LNCAP (cell line): ENCODE data around the gene NHLRC3.
A peak's percentile ranks its signal among the peaks of the same experiment; 100 is the strongest.

Experiments used
- CTCF ChIP-seq: fragments of 450-650 bp; IDR thresholded peaks from 2 replicates; pipeline ENCODE4 v1.5.1; 2017; ENCODE audit warnings: mild to moderate bottlenecking

Gene NHLRC3

DNA sequence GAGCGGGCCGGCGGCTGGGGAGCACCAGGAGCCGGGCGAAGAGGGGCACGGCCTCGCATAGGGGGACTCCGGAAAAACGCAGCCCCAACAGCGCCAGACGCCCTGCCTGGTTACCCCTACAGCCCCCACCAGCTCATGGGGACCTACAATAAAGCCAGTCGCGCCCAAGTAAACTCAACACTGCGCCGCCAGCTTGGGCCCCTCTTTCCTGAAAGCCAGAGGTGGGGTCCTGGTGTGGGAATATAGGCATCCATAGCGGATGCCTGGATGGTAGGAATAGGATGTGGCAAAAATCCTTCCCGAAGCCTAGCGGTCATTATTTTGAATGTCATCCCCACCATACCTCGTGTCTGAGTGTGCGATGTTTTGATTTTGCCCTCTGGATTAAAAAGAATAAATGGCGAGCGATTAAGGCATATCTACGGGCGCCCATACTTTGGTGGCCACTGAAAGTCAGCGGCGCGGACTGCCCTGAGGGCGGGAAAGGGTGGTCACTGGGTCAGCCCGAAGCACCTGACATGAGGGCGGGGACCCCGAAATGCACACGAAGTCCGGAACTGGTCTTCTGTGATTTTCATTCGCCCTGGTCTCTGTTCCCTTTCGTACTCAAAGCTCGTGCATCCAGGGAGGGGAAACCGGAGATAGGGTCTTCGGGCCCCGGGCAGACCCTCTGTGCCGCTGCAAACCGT lies at the start of gene NHLRC3, which contains the start of gene PROSER1:
TSS of gene NHLRC3 (plus strand) at position 577 of the 689 bp plus-strand sequence. CDS start 184 bp downstream, outside the sequence.
TSS of gene PROSER1 (minus strand) at position 210 of the 689 bp plus-strand sequence. CDS start 847 bp downstream, outside the sequence.
- no peak for TF ChIP-seq CTCF

DNA sequence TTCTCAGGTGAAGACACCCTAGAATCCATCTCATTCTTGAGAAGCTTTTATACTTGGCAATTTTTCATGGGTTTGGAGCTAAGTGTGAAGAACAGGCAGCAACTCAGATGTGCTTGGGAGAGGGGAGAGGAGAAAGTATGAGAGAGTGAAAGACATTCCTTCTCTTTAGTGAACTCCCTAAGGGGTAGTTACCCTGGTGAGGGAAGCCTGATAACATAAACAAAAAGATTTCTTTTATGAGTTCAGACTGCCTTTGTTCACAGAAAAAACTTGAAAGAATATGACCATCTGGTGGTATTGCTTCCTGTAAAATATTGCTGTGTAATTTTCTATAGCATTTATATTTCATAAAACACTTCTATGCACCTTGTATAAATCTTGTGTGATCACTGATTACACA lies 47.6 kb upstream of the NHLRC3 start, which contains the start of gene STOML3:
TSS of gene STOML3 (minus strand) at position 139 of the 400 bp plus-strand sequence. CDS start at position 29, 110 bp downstream.
- no peak for TF ChIP-seq CTCF

GRCh38 chr13:38993381-38993780 lies 44.9 kb upstream of the NHLRC3 start:
- TF ChIP-seq CTCF, result no peak

- TF ChIP-seq CTCF, result no peak
Observed at GRCh38 chr13:38998739-38999138, 39.5 kb upstream of the NHLRC3 start.

GRCh38 chr13:39012608-39013007 lies 25.6 kb upstream of the NHLRC3 start:
- peak; percentile 15; the same call in 1 of the 2 replicates for TF ChIP-seq CTCF

DNA sequence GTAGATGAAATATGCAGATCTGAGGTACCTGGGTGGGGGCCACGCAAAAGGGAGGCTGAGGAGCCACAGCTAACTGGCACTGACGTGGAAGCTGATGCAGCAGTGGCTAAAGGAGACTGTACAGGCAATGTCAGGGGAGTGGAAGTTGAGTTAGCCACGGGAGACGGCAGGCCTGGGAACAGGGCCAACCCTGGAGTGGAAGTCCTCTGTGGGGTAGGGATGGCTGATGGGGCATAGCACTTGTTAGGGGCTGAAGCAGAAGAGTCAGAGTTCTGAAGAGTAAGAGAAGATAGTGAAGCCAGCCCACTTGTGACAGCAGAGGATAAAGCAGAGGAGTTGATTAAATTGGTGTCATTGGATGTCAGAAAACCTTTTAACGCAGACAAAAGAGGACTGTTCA lies 24.8 kb upstream of the NHLRC3 start:
- TF ChIP-seq CTCF, result no peak

DNA sequence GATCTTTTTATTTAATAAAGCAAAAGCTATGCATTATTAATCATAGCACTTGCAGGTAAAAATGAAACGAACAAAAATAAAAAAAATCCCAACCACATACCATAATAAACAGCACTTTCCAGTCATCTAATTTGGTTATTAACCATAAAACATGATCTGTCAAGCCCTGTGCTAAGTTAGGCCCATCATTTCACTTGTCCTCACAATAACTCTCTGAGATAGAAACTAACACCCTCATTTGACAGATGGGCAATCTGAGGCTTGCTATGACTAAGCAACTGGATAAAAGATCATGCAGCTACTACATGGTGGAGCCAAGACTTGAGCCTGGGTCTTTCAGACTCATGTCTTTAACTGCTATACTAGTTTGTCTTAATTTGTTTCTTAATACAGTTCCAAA lies 22.2 kb upstream of the NHLRC3 start:
- no peak for TF ChIP-seq CTCF

- peak; percentile 57 for TF ChIP-seq CTCF
Observed at GRCh38 chr13:39016787-39017186, 21.5 kb upstream of the NHLRC3 start.
